CD4-positive, alpha-beta T cell treated with Interleukin-4 for 4 hours (primary cell): ENCODE data around the gene HSBP1L1.

Experiments
- DNase-seq: peaks from one replicate; pipeline ENCODE4 v3.0.0-alpha.2; 2020

HSBP1L1 gene

DNA sequence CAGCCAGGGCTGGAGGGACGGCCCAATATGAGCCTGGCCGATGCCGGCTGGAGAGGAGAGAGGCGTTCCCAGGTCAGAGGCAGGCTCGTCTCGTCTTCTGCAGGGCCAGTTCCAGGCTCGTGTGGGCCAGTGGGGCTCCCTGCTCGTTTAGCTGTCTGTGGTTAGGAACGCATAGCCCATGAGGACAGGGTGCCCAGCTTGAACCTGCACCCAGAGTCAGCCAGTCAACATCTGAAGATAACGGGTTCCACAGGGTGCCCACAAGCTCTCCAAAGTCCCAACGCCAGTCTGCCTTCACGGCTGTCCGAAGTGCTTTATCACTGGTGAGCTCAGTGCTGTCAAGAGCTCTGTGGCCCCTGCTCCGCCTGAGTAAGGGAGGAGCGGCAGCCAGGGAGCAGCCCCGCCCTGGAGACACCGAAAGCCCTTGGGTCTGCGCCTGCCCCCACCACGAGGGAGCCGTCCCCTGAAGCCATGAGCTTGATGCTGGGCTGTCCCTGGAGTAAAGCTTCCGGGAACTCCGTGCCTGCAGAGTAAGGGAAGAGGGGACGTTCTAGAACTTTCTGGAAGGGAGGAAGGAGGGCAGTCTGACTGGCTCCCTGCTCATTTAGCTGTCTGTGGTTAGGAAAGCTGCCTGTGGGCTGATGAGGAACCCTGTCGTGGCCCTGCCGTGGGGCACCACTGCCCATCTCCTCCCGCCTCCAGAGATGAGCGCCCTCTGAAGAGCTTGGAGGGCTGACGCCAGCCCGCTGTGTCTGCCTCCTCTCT lies 2.7 kb upstream of the HSBP1L1 start:
- no peak for DNase-seq

DNA sequence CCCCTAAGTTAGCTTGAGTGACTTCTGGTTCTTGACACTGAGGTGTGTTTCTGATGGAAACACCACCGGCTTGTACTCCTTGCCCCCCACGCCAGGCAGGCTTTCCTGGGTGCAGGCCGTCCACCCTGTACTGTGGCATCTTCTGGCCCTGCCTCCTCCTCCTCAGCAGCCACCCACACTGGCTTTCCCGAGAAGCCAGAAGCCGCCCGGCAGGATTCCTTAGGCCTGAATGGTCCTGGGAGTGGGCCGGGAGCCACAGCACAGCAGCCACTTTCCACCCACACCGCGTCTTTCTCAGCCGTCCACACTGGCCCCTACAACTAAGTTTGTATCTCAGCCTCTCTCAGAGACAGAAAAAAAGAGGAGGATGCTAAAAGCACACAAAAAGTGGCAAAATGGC lies 2.1 kb upstream of the HSBP1L1 start:
- no peak for DNase-seq

DNA sequence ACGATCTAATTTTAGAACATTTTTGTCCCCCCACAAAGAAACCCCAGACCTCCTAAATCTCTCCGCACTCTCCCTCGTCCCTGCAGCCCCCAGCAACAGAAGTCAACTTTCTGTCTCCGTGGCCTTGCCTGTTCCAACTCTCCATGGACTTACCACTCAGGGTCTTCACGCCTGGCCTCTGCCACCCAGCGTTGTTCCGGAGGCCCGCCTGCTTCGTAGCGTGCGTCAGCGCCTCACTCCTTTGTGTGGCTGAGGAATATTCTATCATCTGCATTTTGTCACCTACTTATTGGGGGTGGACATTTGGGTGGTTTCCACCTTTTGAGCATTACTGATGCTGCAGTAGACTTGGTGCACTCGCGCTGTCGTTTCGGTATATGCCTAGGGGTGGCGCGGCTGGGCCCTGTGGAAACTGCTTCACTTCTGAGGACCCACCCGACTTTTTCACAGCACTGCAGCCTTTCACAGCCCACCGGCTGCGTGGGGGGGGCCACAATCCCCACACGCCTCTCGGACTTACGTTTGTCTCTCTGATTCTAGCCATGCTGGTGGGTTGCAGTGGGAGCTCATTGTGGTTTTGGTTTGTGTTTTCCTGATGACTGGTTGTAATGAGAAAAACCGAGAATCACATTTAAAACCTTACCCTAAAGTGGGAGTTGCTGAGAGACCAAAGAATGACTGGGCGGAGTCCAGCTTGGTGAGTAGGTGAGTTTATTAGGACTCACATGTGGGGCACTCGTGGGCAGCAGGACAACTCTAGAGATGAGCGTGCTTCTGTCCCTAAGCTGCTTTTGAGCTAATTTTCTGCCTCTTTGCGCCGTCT lies 1.4 kb upstream of the HSBP1L1 start:
- DNase-seq: peak; percentile 63

DNA sequence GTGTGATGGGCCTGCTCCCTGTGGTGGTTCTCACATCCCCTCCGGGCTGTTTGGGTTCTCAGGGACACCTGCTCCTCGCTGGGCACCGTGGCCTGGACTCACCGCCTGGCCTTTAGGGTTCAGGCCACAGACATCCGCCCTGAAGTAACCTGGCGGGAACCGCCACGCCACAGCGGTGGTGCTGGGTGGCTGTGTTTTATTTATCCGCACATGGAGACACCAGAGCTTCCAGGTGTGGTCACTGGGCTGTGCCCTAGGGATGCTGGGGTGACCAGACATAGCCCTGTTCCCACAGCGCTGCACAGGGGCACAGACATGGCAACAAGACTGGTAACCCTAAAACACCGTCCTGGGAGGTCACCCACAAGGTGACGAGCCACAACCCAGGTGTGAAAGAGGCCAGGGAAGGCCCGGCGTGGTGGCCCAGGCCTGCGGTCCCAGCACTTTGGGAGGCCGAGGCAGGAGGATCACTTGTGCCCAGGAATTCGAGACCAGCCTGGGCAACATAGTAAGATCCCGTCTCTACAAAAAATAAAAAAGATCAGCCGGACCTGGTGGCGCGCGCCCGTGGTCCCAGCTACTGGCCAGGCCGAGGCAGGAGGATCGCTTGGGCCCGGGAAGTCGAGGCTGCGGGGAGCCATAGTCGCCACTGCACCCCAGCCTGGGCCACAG lies 649 bp upstream of the HSBP1L1 start:
- DNase-seq: no peak

DNA sequence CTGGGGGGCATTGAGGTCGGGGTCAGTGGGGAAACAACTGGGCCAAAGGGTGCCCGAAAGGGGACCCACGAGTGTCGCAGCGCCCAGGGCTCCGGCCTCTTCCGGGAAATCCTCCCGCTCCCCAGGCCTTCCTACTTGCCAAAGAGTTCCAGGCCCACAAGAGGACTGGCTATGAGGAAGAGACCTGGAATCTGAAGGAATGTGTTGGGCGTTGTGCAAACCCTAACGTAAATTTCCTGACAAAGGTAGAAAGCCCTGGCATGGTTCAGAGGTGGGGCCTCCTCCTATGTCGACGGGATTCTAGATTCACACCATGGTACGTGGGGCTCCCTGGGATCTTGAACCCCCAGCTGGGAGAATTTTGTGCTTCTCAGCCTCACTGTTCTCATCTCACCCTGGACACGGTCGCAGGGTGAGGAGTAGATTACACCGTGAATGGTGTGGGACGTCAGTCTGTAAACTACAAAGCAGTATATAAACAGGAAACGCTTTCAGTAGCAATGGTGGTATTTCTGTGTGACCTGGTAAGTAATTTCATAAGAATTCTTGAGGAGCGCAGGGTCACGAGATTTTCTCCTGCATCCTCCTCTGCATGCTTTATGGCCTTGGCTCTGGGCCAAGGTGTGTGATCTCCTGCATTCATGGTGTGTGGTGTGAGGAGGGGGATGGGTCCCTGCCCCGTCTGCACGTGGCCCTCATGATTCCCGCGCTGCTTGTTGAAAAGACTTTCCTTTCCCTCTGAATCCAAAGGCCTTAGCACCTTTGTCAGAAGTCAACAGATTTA lies 868 bp downstream of the HSBP1L1 start:
- DNase-seq: peak; percentile 38

DNA sequence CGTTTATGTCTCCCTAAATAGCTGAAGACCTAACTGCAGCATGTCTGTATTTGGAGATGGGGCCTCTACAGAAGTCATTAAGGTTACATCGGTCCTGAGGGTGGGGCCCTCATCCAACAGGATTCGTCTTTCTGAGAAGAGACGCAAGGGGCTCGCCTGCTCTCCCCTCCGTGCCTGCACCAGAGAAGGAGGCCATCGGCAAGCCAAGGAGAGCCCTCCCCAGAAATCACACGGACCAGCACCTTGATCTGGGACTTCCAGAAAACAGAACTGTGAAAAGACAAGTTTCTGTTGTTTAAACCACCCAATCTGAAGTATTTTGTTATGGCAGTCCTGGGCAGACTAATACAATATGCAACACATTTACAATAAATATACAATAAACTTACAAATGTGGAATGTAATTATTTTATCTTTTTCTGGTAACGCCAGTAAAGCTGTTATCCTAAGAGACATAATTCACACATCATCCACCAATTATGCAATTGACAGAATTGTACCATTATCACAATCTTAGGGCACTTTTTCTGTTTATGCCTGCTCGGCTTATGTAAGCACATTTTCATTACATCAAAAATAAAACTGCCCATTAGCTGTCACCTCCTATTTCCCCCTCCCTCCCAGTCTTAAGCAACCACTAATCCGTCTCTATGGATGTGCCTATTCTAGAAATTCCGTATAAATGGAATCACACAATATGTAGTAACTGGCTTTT lies 6.1 kb downstream of the HSBP1L1 start:
- no peak for DNase-seq

DNA sequence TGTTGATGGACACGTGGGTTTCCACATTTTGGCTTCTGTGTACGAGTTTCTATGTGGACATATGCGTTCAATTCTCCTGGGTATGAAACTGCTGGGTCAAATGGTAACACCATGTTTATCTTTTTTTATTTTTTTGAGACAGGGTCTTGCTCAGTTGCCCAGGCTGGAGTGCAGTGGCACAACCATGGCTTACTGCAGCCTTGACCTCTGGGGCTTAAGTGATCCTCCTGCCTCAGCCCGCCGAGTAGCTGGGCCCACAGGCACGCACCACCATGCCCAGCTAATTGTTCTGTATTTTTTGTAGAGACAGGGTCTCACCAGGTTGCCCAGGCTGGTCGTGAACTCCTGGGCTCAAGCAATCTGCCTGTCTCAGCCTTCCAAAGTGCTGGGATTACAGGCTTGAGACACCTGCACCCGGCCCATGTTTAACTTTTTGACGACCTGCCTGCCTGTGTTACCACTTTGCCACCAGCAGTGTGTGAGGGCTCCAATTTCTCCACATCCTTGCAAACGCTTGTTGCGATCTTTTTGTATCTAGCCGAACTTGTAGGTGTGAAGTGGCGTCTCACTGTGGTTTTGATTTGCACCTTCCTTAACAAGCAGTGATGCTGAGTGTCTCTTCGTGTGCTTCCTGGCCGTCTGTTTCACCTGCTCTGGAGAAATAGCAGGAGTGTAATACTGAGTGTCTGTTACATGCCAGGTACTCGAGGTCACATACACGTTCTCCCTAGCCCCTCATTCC lies 6.9 kb downstream of the HSBP1L1 start:
- DNase-seq: no peak

DNA sequence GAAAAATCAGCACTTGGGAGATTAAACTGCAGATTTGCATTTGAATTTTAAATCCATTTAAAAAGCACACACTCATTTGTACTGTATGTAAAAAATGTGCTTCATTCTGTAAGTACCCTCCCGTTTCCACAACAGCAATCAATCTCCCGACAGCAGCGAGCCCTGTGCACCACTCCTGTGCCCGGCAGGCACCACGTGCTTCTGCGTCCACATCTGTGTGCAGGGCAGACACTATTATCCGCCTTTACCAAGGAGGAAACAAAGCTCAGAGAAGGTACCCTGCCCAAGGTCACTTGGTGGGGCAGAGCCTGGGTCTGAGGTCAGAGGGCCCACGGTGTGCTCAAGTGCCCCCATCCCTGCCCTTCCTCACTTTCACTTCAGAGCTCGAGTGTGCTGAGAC lies 7.5 kb downstream of the HSBP1L1 start:
- DNase-seq: no peak

DNA sequence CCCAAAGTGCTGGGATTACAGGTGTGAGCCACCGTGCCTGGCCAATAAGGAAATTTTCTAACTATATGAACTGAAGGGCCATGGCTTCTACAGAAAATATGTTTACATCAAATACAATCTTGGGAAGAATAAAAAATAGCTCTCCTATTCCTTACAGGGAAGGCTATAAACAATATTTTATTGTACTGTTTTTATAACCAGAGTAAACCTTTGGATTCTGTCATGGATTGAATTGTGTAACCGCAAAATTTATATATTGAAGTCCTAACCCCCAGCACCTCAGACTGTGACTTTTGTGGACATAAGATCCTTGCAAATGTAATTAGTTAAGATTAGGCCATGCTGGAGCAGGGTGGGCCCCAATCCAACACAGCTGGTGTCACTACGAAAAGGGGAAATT lies 8.3 kb downstream of the HSBP1L1 start:
- no peak for DNase-seq

DNA sequence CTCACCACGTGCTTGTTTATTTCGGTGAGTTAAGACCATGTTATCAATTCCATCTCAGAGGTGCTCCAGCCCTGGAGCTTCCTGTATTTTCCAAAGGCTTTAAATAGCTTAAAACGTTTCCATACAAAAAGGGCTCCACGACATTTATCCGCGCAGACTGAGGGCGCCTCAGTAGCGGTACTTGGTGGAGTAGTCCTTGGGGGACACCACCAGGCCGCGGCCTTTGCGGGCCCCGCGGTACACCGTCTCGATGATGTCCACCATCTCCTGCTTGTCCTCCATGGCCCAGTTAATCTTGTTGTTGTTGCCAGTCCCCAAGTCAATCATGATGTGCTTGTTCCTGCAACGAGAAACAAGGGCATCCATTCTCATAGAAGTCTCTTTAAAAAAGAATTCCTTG lies 9.1 kb downstream of the HSBP1L1 start:
- no peak for DNase-seq

DNA sequence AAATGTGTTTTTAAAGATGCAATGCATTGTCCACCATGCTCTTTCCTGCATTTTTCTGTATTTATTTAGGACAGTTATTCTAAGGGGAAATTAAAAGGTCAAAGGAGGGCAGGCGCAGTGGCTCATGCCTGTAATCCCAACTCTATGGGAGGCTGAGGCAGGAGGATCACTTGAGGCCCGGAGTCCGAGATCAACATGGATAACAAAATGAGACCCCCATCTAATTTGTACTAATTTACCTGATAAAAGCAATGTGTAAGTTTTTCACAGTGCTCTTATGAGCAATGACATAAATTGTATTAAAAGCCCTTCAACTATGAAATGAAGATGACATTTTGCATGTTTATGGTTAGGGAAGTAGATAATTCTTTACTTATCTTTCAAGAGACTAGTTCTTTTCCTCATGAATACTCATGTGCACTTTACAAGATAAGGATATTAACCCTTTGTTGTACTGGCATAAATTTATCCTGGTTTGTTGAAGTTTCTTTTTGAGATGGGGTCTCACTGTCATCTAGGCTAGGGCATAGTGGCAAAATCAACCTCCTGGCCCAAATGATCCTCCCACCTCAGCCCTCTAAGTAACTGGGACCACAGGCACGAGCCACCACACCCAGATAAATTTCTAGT lies 9.7 kb downstream of the HSBP1L1 start:
- no peak for DNase-seq

DNA sequence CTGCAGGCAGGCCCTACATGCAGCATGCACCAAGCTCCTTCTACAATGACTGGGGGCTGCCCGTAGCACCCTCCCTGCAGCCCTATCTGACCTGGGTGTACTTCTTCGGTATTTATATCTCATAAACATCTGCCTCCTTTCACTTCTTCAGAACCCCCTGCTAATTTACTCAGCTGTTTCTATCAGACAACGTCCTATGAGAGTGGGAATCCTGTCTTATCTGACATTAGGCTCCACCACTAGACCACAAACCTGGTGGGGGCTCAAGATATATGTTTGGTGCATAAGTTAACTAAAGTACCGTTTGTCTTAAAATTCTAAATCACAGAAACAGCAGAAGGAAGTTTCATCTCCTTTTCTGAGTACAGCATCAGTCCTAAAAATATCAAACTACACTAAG lies 10.6 kb downstream of the HSBP1L1 start:
- no peak for DNase-seq

DNA sequence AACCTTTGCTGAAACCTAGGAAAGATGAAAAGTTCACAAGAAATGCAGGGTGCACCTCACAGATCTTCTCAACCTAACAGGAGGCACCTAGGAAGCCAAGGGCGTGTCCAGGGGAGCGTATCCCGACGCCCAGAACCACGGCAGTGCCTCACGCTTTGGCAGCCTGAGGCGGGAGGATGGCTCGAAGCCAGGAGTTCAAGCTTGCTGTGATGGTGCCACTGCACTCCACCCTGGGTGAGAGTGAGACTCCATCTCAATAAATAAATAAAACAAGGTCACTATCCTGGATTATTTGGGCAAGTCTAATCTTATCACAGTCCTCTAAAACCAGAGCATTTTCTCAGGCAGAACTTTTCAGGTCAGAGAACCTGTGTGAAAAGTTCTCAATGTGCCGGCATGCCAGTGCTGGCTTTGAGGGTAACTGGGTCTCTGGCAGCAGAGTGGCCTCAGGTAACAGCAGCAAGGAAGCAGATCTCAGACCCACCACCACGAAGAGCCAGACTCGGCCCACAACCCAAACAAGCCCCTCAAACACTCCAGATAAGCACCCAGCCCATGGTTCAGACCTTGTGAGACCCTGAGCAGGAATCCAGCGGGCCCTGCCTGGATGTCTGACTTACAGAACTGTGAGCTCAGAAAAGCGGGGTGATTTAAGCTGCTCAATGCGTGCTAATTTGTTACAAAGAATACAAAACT lies 11.7 kb downstream of the HSBP1L1 start:
- no peak for DNase-seq

DNA sequence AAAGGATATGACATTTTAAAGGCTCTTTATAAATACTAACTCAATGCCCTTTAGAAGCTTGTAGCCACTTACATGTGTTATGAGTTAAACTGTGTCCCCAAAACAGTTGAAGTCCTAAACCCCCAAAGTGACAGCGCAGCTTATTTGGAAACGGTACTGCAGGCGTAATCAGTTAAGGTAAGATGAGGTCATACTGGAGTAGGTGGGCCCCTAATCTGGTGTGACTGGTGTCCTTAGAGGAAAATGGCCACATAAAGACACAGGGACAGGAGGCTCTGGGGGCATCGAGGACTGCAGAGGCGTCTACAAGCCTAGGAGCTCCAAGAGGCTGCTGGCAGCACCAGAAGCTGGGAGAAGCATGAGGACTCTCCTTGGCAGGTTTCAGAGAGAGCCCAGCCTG lies 15.4 kb downstream of the HSBP1L1 start:
- no peak for DNase-seq

DNA sequence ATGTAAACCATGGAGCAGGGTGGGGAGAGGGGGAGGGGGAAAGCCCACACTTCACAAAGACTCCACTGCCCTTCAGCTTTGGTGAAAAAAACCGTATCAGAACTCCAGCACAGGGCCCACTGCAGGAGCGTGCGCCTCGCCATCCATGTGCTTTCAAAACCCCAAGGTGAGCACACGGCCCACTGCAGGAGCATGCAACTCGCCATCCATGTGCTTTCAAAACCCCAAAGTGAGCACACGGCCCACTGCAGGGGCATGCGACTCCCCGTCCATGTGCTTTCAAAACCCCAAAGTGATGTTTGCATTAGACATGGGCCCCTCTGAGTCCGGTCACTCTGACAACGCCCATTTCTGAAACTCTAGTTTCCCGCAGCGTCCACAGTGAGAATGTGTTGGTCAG lies 16.1 kb downstream of the HSBP1L1 start:
- no peak for DNase-seq

DNA sequence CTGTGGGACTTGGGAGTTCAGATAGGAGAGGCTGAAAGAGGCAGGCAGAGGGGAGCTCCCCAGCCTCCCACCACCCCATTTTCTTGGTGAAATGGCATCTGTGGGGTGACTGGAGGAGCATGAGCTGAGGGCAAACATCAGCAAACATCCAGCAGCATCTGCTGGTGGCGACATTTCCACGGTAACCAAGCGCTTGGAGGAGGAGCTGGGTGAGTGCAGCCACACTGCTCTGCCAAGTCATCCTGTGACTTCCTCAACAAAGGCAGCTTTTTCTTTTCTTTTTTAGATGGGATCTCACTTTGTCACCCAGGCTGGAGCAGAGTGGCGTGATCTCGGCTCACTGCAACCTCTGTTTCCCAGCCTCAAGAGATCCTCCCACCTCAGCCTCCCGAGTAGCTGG lies 18.3 kb downstream of the HSBP1L1 start:
- no peak for DNase-seq

DNA sequence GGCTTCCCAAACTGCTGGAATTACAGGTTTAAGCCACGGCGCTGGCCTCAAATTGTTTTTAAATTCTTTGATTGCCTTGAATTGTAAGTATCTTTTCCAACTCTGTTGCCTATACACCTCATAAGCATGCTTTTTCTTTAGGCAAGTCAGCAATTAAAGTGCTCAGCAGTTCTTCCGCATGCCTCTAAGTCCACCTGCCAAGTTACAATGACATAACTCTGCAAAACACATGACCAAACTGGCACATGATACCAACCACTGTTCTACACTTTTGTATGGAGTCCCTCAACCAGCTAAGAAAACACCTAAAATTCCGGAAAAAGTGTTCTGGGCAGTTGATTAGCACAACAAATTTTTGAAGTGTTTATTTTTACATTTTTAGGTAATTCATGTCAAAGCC lies 18.8 kb downstream of the HSBP1L1 start:
- no peak for DNase-seq

DNA sequence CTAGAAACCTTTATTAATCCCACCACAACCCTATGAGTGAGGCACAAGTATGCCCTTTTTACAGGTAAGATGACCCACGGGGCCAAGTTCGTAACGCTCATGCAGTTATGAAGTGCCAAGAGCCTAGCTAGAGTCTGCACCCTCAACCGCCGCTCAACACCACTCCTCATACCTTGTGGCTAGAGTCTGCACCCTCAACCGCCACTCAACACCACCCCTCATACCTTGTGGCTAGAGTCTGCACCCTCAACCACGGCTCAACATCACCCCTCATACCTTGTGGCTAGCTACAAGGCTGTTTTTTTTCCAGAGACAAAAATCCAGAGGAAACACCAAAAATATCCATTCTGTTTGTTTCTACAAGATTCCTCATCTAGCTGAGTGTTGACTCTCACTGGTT lies 19.4 kb downstream of the HSBP1L1 start:
- no peak for DNase-seq

DNA sequence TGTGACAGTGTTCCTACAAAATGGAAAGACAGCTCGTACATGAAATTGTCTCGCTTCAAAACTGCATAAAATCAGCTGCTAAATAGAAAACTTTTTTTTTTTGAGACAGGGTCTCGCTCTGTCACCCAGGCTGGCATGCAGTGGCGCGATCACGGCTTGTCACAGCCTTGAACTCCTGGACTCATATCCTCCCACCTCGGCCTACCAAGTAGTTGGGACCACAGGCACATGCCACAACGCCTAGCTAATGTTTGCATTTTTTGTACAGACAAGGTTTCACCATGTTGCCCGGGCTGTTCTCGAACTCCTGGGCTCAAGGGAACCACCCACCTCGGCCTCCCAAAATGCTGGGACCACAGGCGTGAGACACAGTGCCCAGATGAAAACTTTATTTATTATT lies 20.7 kb downstream of the HSBP1L1 start:
- DNase-seq: no peak

DNA sequence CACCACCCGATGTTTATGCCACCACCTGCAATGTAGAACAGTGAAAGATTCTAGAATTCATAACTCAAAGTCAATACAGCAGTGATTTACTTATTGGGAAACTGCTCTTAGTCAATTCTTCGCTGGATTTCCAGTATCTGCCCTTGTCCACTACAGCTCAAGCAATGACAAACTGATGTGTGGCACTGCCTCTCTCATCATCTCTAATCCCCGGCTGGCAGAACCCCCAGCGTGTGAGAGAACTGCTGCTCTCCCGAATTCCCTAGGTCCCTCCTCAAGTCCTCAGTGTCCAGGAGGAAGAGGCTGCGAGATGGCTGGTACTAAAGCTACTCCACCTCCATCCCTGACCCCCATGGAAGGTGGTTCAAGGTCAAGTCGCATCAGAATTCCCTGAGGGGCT lies 22.3 kb downstream of the HSBP1L1 start:
- no peak for DNase-seq

DNA sequence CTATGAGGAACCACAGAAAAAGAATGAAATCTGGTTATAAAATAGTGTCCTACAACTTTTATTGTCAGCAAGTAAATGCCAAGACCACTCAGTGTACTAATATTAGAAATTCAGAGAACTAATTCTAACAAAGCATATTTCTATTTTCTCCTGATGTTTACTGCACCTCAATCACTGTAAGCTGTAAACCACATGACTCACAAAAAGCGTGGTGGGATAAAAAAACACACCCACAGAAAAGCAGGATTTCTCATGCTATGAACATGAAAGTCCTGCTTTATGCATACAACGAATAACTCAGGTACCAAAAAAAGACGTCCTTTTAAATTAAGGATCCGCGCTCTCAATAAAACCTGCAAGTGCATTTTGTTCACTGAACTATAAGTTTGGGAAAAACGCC lies 23.1 kb downstream of the HSBP1L1 start:
- DNase-seq: no peak
